GM18867 (cell line): Measurements from ENCODE around the gene NPIPA3.
"Not testable (repeated sequence)": the region's sequence is repeated elsewhere in the genome, so short reads cannot be mapped to it uniquely, and the experiment has no call there.

Experiments used
- ATAC-seq: cut with Tn5 transposase; IDR thresholded peaks from one replicate; pipeline ENCODE4 v1.9.1; 2021; ENCODE audit warnings: mild to moderate bottlenecking, moderate library complexity; ENCODE audit not compliant: unreplicated experiment

NPIPA3 gene

DNA sequence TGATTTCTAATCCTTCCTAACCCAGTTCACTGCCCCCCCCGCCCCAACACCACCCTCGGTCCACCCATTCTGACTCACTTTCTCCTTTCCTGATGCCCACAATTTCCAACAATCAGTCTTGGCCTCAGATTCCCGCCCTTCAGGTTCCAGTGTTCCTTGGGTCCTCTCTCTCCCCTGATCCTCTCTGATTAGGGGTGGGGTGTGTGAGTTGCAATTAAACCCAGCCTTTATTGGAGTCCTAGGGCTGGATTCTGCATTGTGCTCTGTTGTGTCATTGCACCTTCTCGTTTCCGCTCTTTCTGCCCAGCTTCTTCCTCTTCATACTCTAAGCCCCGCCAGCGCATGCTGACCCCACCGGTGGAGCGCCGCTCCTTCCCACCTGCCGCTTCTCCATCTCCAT, 38.6 kb downstream of the NPIPA3 start:
- ATAC-seq = not testable (repeated sequence)

DNA sequence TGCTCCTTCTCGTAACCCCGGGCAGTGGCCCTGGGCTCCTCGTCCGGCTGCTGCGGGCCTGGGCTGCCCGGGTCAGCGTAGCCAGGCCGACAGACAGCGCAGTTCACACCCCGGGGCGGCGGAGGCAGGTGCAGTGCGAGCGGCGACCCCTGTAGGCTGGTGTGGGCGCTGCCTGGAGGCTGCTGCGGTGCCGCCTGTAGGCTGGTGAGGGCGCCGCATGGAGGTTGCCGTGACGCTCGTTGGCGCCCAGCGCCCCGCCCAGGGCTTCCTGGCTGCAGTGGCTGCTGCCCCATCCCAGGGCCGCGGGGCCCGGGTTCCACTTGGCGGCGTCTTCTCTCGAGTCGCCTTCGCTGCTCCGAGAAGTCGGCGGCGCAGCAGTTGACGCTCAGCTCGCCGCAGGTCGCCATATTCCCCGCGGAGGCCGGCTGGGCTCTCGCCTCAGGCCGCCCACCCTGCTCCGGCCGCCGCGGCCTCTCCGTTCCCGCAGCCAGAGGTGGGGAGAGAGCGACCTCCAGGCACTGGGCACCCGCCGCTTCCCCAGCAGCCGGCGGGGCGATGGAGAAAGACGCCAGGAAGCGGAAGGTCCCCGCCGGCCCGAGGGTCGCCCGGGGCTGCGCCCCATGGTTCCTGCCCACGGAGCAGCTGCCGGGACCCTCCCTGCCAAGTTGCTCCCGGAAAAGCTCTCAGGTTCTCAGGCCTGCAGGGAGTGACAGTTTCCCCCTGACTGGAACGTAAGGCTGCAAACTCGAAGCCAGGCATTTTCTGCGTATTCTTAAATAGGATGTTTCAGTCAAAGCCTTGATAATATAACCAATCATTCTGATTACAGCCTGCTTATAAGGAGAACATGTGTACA, 39.3 kb downstream of the NPIPA3 start, which contains the start of gene NPIPA2:
Gene NPIPA2, plus strand, starts transcription at position 261 of the 856 bp plus-strand sequence. CDS start 5,533 bp downstream, outside the sequence.
- ATAC-seq = peak; percentile 99

DNA sequence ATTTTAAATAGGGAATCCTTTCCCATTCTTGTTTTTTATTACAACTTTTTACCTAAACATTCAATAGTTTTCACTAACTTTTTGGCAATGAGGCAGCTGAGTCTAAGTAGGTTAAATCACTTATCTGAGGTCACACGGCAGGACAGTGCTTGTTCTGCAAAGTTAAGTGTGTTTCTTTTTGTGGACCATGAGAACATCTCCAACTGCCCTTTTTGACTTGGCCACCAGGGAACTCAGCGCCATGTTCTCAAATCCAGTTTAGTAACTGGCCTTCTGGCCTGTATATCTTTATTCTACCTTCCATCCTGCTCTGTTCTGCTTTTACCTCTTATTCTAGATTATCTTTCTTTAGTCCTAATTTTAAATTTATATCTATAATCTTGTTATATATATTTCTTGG, 70.4 kb downstream of the NPIPA3 start:
- ATAC-seq = not testable (repeated sequence)

DNA sequence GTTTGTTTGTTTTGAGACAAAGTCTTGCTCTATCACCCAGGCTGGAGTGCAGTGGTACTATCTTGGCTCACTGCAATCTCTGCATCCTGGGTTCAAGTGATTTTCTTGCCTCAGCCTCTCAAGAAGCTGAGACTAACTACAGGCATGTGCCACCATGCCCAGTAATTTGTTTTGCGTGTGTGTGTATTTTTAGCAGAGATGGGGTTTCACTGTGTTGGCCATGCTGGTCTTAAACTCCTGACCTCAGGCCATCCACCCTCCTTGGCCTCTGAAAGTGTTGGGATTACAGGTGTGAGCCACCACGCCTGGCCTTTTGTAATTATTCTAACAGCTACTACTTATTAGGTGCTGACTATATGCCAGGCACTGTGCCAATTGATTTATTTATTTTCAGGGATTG, 72.4 kb downstream of the NPIPA3 start:
- not testable (repeated sequence) for ATAC-seq
